Uterus (tissue), 2 donors: ENCODE results near the gene CLIP2.
"Not testable (repeated sequence)": the region's sequence is repeated elsewhere in the genome, so short reads cannot be mapped to it uniquely, and the experiment has no call there.

ENCODE experiments used
- POLR2A ChIP-seq, 2 donors: fragments of 450-650 bp; IDR thresholded peaks; one replicate each; pipeline ENCODE4 v1.6.1; 2016; ENCODE audit warnings: antibody characterized with exemption in 2 of 2, mild to moderate bottlenecking in 1 of 2, moderate library complexity in 1 of 2
- TF ChIP-seq, protein P1 (sequence below), 4 experiments: fragments of 200-600 bp in 2 of 4; fragments of 450-650 bp in 2 of 4; sonication (generic) in 2 of 4; IDR thresholded peaks; one replicate each; pipeline ENCODE4 v1.5.1; 2016 to 2019; ENCODE audit warnings: antibody characterized with exemption in 4 of 4, mild to moderate bottlenecking in 2 of 4, moderate library complexity in 1 of 4

DNA sequence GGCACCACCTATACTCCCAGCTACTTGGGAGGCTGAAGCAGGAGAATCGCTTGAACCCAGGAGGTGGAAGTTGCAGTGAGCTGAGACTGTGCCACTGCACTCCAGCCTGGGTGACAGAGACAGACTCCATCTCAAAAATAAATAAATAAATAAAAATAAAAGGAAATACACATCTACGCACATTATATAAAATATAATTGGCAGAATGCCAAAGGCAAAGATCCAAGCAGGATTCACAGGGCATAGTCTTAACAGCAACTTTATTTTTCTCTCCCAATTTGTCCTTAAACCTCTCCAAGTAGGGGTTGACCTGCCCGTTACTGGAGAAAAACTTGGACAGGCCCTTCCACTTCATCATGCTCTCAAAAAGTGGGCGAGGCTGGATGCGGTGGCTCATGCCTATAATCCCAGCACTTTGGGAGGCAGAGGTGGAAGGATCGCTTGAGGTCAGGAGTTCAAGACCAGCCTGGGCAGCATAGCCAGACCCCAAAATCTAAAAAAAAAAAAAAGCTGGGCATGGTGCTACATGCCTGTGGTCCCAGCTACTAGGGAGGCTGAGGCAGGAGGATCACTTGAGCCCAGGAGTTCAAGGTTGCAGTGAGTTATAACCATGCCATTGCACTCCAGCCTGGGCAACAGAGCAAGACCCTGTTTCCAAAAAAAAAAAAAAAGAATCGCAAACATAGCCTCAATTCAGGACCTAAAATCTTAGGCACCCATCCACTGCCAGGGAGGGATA lies 125.6 kb downstream of the CLIP2 start:
- TF ChIP-seq, protein P1, sequence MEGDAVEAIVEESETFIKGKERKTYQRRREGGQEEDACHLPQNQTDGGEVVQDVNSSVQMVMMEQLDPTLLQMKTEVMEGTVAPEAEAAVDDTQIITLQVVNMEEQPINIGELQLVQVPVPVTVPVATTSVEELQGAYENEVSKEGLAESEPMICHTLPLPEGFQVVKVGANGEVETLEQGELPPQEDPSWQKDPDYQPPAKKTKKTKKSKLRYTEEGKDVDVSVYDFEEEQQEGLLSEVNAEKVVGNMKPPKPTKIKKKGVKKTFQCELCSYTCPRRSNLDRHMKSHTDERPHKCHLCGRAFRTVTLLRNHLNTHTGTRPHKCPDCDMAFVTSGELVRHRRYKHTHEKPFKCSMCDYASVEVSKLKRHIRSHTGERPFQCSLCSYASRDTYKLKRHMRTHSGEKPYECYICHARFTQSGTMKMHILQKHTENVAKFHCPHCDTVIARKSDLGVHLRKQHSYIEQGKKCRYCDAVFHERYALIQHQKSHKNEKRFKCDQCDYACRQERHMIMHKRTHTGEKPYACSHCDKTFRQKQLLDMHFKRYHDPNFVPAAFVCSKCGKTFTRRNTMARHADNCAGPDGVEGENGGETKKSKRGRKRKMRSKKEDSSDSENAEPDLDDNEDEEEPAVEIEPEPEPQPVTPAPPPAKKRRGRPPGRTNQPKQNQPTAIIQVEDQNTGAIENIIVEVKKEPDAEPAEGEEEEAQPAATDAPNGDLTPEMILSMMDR (IDR thresholded peaks at IDR 0.05) = not testable (repeated sequence)
- not testable (repeated sequence) for TF ChIP-seq POLR2A (IDR thresholded peaks at IDR 0.05)
